T-helper 22 cell (primary cell): Measurements from ENCODE around the gene RENBP.

Experiments used
- DNase-seq: peaks from one replicate; pipeline ENCODE4 v3.0.0-alpha.2; 2020; ENCODE audit warnings: low read depth

RENBP gene

GRCh38 chrX:153953892-153954557 is 9.6 kb upstream of the RENBP start:
- no peak for DNase-seq

- DNase-seq, result peak; percentile 52
Measured at GRCh38 chrX:153953342-153953830, 8.9 kb upstream of the RENBP start.

GRCh38 chrX:153952373-153953026 is 8.1 kb upstream of the RENBP start:
- no peak for DNase-seq

- DNase-seq, result no peak
Measured at GRCh38 chrX:153951683-153952372, 7.4 kb upstream of the RENBP start.

GRCh38 chrX:153950127-153950526 is 5.7 kb upstream of the RENBP start:
- no peak for DNase-seq

GRCh38 chrX:153948847-153949805 is 4.7 kb upstream of the RENBP start:
- no peak for DNase-seq

GRCh38 chrX:153948002-153948466 is 3.6 kb upstream of the RENBP start:
- DNase-seq, result no peak

- peak; percentile 57 for DNase-seq
Measured at GRCh38 chrX:153947009-153947769, 2.7 kb upstream of the RENBP start.

- DNase-seq, result no peak
Measured at GRCh38 chrX:153945956-153946943, 1.8 kb upstream of the RENBP start.

GRCh38 chrX:153944800-153945150 is 332 bp upstream of the RENBP start:
- no peak for DNase-seq

- DNase-seq, result no peak
Measured at GRCh38 chrX:153941336-153942252, 2.8 kb downstream of the RENBP start.

- DNase-seq, result no peak
Measured at GRCh38 chrX:153939573-153939972, 4.9 kb downstream of the RENBP start.

GRCh38 chrX:153938226-153938786 is 6.1 kb downstream of the RENBP start:
- DNase-seq, result no peak

- no peak for DNase-seq
Measured at GRCh38 chrX:153937056-153937455, 7.4 kb downstream of the RENBP start.

GRCh38 chrX:153935326-153935851 is 9.1 kb downstream of the RENBP start:
- DNase-seq, result no peak

- DNase-seq, result peak; percentile 51
Measured at GRCh38 chrX:153934762-153935325, 9.6 kb downstream of the RENBP start, which contains the start of gene NAA10. Gene NAA10, minus strand, starts transcription at chrX:153935037. Its CDS starts 133 bp downstream, at chrX:153934904.

- no peak for DNase-seq
Measured at GRCh38 chrX:153934148-153934761, 10.2 kb downstream of the RENBP start.
